ENCODE data around the gene GOLGA6L22.
"Not testable (repeated sequence)": the region's sequence is repeated elsewhere in the genome, so short reads cannot be mapped to it uniquely, and the experiment has no call there.

DNA sequence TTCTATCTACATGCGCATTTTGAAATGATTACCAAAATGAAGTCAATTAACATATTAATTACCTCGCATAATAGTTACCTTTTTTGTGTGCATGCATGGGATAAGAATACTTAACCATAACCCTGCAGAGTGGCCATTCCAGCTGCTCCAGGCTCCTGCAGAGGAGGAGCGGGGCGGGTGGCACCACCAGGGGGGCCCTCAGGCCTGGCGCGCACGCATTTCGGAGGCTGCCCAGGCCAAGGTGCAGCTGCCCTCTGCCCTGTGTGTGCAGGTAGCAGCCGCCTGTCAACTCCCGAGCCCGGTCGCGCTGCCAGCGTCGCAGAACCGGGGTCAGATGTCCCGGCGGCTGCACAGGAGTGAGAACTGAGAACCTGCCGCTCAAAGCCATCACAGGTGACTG lies 41.4 kb upstream of the GOLGA6L22 start:
- not testable (repeated sequence) for TF ChIP-seq POLR2A (IDR thresholded peaks at IDR 0.05; ENCODE audit: low read depth, low read length)
- TF ChIP-seq, protein P1, sequence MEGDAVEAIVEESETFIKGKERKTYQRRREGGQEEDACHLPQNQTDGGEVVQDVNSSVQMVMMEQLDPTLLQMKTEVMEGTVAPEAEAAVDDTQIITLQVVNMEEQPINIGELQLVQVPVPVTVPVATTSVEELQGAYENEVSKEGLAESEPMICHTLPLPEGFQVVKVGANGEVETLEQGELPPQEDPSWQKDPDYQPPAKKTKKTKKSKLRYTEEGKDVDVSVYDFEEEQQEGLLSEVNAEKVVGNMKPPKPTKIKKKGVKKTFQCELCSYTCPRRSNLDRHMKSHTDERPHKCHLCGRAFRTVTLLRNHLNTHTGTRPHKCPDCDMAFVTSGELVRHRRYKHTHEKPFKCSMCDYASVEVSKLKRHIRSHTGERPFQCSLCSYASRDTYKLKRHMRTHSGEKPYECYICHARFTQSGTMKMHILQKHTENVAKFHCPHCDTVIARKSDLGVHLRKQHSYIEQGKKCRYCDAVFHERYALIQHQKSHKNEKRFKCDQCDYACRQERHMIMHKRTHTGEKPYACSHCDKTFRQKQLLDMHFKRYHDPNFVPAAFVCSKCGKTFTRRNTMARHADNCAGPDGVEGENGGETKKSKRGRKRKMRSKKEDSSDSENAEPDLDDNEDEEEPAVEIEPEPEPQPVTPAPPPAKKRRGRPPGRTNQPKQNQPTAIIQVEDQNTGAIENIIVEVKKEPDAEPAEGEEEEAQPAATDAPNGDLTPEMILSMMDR (IDR thresholded peaks at IDR 0.05; ENCODE audit: extremely low read depth in 1 of 2, insufficient read depth in 1 of 2, low read depth in 1 of 2, low read length in 2 of 2), result not testable (repeated sequence)
